ENCODE results near the gene SEPTIN3.

SEPTIN3 gene, protein sequence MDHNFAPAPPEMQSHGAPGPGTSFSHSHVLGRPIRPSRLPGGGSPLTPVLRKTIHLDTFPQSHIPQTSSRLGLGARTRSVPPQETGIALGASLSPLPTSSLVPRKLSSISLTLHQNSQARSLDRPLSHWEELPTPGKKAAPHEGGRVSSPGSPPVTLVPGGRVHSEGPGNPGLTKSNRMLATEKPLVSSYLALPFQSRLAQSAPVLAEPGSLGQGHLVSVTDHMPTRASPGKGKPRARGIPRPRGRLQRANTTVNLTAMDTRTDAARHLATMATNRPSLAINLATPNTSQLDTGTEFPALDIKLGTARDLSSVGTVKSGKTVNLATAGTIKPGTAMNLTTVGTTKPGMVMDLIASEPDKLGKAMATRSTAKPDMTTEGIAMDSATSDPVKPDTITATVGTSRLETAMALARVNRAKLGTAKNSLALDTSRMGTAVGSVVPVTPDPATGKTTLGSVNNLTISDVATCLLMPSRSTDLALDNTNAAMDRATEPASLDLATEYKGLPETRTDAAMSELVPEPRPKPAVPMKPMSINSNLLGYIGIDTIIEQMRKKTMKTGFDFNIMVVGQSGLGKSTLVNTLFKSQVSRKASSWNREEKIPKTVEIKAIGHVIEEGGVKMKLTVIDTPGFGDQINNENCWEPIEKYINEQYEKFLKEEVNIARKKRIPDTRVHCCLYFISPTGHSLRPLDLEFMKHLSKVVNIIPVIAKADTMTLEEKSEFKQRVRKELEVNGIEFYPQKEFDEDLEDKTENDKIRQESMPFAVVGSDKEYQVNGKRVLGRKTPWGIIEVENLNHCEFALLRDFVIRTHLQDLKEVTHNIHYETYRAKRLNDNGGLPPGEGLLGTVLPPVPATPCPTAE

DNA sequence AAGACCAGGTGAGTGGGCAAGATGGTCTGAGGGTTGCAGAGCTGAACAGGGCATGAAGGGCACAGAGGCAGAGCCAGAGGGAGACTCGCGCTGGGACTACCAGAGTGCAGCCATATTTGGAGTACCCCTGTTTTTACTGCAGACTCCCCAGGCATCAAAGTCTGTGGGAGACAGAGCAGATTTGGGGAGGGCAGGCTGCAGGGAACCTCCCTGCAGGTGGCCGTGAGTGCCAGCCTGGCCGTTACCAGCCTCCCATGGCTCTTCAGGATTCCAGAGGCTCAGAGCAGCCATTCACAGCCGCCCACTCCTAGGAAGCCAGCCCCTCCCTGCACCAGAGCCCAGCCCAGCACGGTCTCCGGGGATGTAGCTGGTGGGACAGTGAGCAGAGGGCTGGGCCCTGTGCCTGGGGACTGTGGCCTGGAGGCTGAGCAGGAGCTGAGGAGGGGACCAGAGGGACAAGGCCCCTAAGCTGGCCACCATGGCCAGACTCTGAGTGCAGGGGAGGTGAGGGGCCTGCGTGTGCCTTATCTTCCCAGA lies at the start of gene SEPTIN3:
SEPTIN3 (plus strand) TSS at position 334 of the 537 bp plus-strand sequence. CDS start 2,050 bp downstream, outside the sequence.
- no peak for DNase-seq

DNA sequence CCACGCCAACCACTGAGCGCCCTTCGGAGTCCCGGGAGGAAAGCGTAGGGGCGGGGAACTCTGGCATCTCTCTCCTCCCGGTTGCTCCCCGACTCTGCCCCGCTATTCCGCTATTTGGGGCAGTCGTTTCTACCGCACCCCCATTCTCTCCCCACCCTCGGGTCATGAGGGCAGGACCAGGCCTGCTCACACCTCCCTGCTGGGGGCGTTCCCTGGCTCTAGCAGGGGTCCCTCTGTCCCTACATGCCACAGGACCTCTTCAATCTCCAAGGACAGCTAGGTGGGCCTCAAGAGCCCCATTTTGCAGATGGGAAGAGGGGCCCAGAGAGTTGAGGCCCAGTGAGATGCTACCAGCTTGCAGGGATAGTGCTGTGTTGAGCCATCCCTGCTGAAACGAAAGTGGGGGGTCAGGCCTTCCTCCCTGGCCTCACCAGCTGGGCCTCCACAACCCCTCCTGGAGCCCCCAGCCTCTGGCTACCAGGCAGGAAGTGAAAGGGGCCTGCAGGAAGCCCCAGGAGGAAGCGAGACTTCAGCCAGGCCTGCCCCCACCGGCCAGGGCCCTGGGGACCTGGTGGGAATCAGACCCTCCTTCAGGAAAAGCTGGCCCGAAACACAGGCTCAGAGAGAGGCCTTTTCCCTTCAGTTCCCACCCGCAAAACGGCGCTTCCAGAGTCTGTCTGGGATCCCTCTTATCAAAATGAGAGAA lies 48.8 kb upstream of the SEPTIN3 start:
- DNase-seq: no peak

DNA sequence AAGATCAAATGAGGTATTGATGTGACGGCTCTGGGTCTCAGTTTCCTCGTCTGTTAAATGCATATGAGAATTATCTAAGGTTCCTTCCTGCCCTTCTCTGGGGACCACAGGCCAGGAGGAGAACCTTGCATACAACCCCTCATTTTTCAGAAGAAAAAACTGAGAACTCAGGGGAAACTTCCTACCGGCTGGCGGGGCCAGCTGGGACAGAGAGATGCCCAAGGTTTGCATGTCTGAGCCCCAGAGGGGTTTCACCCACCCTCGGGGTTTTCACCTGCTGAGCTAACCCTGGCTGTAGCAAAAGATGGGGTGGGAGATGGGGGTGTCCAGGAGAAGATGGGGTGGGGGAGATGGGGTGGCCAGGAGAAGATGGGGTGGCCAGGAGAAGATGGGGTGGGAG lies 46.9 kb upstream of the SEPTIN3 start:
- DNase-seq: no peak

DNA sequence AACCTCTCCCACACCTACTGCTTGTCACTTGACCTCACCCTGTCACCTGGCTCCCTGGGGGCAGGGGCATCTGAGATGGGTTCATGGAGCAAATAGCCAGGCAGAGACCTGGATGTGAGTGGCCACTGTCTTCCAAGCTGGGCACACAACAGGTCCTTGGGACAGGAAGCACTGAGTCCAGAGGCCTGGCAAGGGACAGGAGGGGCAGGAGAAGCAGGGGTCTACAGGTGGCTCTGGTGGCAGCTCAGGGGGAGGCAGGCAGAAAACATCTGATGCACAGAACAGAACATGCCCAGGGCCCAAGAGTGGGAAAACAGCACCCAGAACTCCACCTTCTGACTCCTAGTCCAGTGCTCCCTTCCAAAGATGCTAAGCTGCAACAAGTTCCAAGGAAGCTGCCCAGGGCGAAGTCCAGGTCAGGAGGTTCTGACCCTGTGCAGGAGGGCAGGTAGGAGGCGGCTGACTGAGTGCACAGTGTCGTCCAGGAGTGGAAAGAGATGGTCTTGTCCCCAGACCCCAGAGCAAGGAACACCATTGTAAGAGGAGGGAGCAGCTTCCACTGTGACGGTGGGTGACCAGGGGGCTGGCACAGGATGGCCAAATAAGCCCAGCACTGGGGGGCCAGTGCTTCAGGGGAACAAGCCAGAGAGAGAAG lies 46.2 kb upstream of the SEPTIN3 start:
- DNase-seq: no peak

DNA sequence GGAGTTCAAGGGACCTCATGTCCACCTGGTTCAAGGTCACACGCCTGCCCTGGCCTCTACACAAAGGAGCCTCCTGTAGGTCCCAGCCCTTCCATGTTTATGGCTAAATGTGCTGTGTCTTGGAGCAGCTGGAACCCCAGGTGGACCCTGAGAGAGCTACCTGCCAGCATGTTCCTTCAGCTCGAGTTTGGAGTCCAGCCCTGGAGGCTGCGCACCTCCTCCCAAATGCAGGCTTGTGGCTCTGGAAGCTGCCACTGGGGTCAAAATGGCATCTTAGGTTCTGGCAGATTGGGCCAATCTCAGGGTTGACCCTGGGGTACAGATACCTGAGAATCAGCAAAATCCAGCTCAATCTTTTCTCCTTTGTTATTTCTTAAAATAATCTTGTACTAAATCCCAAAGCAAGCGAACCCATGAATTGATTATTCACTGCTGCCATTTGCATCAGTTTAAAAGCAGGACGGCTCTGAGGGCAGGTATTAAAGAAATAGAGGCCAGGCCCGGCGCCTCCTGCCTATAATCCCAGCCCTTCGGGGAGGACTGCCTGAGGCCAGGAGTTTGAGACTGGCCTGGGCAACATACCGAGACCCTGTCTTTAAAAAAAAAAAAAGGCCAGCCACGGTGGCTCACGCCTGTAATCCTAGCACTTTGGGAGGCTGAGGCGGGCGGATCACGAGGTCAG lies 45.5 kb upstream of the SEPTIN3 start:
- DNase-seq: no peak

DNA sequence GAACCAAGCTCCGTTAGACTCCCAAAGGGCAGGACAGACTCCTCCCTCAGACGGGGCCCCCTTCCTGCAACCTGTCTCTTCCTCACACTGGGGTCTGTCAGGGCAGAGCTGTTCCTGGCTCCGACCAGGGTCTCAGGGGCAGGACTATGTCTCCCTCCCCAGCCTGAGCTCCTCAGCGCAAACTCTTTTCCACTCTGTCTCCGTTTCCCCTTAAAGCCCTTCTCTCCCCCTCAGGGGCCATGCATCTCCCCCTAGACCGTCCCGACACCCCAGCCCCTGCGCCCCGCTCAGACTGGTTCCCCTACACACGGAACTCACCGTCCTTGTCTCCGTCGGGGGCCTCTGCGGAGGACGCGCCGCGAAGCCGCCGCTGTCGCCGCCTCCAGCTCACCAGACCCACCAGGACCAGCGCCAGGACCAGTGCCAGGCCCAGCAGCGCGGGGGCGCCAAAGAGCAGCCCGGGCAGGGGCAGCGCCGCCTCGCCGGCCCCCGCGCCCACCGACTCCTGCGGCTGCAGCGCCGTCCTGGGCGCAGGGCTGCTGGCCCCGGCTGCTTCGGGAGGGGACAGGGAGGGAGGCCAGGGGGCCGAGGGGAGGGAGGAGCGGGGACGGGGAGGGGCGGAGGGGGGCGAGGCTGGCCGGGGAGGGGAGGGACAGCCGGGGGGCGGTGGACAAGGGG lies 43.3 kb upstream of the SEPTIN3 start:
- DNase-seq: peak; percentile 91

DNA sequence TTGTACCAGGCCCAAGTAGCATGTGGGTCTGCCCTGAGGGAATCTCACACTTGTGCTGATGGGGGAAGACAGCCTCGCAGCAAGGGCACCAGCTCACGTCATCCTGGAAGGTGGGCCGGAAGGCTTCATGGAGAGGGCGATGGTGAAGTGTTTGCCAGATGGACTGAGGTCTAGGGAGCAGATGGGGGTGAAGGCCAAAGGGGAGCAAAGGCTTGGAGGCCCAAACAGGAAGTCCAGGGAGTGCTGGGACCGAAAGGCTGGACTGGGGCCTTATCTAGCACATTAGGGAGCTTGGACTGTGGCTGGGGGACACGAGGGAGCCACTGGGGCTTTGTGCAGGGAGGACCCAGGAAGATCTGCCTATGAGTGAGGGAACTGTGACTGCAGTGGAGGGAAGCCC lies 41.4 kb upstream of the SEPTIN3 start:
- DNase-seq: no peak

DNA sequence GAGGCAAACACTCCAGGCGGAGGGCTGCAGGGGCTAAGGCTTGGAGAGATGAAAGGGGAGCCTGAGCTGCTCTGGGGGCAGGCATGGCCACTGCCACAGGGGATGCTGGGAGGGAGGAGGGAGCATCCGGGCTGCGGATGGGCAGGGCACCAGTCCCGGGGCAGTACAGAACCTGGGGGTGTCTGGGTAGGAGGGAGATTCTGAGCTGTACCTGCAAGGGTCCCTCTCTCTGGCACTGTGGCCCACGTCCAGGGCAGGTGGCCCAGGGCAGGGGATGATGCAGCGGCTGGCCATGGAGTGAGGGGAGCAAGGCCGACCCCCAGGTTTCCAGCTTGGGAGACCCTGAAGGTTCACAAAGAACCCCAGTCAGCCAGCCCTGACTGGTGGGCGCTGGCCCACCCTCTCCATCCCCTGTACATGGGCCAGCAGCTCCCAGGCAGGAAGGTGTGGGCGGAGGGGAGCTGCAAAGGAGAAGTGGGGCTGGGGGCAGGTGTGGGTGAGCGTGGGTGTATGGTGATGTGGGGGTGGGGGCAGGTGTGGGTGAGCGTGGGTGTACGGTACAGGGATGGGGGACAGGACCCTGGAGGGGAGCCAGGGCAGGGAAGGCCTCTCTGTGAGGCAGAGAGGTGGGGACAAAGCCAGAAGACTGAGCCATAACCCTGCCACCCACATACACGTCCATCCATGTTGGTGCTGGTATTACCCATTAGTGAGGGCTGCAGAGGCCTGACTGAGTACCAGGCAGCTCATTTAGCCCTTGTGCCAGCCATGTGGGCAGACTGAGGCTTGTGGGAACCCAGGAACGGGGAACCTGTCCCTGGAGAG lies 40.4 kb upstream of the SEPTIN3 start:
- no peak for DNase-seq

DNA sequence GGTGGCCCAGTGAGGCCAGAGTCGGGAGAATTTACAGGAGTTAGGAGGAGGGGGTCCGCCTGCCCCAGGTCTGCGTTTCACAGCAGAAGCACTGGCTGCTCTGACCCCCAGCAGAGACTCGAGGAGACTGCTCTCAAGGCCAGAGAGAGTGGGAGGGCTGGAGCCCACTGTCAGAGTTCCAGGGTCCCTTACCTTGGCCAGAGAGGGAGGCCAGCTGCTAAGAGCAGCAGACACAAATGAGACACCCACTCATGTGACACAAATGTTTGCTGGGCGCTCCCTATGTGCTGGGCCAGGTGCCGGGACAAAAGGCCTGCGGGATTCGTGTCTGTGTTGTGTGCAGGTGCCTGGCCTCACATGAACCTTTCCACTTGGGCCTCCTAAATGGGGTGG lies 39.8 kb upstream of the SEPTIN3 start:
- no peak for DNase-seq

DNA sequence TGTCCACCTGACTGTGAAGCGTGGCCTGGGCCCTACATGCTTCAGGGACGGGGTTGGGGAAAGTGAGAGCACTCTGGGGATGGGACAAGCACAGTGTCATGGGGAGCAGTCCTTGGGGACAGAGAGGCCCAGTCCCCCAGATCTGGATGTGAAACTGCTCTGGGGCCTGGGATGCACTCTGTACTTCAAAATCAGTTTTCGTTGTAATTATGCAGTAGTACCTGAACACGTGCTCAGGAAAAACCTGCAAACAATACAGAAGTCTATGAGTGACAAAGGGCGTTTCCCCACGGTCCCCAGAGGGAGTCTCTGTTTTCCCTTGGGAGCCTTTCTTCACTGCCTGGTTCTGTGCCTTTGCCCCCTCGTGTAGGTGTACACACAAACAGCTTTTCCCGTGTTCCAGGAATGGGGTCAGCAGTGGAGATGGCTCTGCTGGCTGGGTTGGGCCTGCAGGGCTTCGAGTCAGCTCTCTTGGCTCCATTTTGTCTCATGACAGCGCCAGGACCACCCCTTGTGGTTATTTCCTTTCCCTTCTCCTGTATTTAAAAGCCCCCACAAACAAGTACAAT lies 37.5 kb upstream of the SEPTIN3 start:
- DNase-seq: no peak

DNA sequence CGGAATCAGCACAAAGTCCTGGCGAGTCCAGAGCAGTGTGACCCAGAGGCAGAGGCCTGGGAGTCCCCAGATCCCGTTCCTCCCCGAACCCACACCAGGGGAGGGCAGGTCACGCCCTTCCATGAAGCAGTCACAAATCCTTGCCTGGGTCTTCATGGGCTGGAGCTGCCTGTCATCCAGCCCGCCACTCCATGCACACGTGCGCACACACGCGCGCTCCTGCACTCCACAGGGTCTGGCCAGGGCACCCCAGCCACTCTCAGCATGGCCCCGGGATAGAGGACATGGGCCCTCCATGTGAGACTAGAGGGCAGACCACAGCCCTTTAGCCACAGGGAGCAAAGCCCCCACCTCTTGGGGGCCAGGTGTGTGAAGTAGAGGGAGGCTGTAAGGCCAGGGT lies 36.9 kb upstream of the SEPTIN3 start:
- no peak for DNase-seq

DNA sequence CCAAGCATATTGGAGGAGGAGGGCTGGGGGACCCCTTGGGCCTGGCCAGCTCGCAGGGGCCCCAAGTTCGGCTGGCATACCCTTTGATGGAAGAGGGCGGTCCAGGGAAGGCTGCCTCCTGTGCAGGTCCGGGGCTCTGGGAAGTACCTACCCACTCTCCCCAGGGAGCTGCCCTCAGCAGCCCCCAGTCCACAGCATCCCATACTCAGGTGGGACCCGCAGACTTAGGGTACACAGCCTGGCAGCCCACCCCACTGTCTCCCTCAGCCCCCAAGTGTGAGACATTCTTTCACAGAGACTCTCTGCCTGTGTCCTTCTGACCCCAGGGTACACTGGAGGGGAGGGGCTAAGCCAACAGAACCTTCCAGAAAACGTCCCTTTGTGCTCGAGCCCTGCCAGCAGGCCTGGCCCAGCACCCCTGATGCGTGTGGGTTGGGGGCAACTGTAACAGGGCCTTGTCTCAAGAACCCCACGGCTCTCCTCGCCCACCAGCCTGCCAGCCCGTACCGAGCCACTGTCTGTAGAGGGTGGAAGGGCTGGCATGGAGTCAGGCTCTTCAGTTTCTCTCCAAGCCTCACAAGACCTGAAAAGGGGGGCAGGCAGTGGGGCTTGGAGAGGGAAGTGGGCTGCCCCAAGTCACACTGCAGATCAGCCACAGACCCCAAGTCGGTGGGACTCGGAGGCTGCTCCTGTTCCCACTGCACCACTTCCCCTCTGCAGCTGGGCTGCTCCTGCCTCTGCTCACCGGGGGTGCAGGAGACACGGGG lies 35.6 kb upstream of the SEPTIN3 start:
- no peak for DNase-seq

DNA sequence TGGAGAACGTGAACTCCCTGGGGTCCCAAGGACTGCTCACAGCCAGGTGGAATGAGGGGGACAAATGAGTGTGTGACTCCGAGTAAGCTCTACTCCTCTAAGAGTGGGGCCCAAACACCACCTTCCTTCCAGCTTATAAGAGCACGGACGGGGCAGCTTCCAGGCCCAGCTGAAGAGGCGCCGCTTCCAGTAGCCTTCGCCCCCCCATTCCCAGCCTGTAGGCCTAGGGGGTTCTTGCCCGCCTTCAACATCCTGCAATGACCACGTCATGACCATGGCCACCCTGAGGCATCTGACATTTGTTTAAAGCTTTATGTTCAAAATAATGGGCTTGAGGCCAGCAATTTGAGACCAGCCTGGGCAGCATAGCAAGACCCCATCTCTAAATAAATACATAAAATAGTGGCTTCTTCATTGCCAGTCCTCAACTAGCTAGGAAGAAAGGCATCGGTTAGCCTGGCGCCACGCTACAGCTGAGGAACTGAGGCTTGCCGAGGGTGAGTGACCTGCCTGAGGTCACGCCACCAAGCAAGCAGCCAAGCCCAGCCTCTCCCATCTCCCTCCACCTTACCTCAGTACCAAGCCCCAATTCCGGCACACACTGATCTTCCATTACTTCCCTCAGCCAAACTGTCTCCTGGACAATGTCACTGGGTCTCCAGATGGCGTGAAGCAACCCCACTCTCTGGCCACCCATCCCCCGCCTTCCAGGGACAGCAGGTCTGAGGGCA lies 34.8 kb upstream of the SEPTIN3 start:
- DNase-seq: no peak

DNA sequence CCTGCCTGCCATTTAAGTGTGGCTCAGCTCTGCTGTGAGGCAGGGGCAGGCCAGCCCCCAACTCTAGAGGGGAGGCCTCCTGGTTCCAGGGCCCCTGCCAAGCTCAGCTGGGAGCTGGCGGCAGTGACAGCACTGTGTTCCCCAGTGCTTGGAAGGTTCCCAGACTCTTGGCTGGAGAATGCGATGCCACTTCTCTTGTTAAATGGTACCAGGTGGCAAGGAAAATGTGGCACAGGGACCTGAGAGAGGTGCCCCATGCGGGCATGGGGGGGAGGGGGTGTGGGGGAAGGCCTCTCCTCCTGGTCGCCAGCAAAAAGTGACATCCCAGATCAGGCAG lies 34.3 kb upstream of the SEPTIN3 start:
- no peak for DNase-seq

DNA sequence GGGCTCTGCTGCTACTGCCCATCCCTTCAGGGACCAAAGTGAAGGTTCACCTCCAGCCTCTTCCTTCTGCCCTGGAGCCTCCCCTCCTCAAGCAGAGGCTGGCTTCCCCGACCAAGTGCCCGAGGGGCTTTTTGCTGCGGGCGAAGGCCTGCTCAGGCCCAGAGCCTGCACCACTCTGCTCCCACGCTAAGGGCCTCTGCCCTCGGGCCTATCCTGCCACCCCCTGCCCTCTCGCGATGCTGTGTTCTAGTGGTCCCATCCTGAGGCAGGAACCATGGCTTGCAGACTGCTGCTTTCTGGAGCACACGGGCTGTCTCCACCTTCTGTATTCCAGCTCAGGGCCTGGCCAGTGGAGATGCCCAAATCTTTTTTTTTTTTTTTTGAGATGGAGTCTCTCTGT lies 33.7 kb upstream of the SEPTIN3 start:
- no peak for DNase-seq

DNA sequence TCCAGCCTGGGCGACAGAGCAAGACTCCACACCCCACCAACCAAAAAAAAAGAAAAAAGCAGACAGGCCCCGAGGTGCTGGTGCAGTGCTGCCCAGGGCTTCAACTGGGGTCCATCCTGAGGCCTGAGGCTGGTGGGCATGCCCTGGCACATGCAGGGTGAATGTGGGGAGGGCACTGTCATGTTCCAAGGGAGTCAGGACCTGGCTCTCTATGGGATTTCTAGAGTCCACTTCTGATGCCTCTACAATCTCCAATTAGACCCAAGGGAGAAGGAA lies 32.4 kb upstream of the SEPTIN3 start:
- DNase-seq: no peak

DNA sequence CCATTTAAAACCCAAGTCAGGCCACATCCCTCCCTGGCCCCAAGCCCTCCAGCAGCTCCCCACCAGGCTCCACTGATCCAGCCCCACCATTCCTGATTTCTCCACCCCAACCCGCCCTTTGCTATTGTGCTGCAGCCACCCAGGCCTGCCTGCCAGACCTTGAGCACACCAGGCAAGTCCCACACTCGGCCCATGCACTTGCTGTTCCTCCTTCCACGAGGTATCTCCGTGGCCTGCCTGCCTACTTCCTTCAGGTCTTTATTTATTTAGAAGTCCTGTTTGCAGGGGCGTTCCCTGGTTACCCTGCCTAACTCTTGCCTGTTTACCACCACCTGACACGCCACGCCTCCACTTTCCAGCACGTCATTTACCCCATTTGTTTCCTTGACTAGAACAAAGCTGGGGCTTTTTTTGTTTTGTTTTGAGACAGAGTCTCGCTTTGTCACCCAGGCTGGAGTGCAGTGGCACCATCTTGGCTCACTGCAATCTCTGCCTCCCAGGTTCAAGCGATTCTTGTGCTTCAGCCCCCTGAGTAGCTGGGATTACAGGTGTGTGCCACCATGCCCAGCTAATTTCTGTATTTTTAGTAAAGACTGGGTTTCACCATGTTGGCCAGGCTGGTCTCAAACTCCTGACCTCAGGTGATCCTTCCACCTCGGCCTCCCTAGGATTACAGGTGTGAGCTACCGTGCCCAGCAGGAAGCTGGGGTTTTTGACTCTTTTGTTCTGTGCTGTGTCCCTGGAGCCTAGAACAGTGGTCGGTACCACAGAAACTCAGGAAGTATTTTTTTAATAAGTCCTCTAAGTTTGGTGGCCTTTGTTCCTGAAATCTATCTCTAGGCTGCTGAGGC lies 29.0 kb upstream of the SEPTIN3 start:
- peak; percentile 91 for DNase-seq
